GM23248 (cell line): ENCODE data around the gene PATJ.

Source experiments
- EZH2 ChIP-seq: fragments of 200-600 bp; sonication (generic); IDR thresholded peaks from 2 replicates; pipeline ENCODE4 v1.6.1; 2018; ENCODE audit warnings: antibody characterized with exemption, mild to moderate bottlenecking; ENCODE audit not compliant: insufficient read depth, poor library complexity, severe bottlenecking
- EZH2phosphoT487 ChIP-seq: fragments of 200-600 bp; sonication (generic); IDR thresholded peaks from 2 replicates; pipeline ENCODE4 v1.6.1; 2018; ENCODE audit warnings: antibody characterized with exemption, moderate library complexity, mild to moderate bottlenecking, low read depth; ENCODE audit not compliant: insufficient read depth

DNA sequence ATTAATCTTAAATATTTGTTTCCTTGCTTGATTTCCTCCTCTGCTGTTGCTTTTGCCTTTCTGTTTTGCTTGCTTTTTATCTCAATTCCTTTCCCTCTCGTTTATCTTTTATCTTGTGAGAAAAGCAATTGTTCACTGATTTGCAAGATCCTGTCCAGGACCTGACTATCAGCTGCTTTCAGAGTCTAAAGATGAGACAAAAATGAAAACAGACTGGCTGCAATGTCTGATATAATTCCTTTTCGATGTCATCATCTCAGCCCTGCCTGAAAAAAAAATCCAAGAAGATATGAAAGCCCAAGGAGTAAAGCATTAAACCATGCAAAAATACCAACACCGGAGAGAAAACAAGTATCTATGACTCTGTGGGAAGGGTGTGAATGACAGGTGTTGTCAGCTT lies 225.5 kb downstream of the PATJ start:
- no peak for TF ChIP-seq EZH2phosphoT487
- TF ChIP-seq EZH2: no peak
